ENCODE data around the gene BCR. TPM values are rescaled to one million over a fixed set of nuclear protein-coding genes. Genes with fewer than 3 reads are reported as not detected.

The BCR gene
- total and polyA plus RNA-seq, 2 donors (not counting 1 experiment from before 2014, with no cell fraction given): 30.2 to 46.4 TPM

- no peak for DNase-seq
- Mint-ChIP-seq H3K27me3 (no peaks in the 10 kb centered on the region), H3K4me1 (peaks cover 28% of the 10 kb centered on the region), H3K9me3 (ENCODE audit: insufficient read depth) (no peaks in the 10 kb centered on the region), H3K27ac (peak overlapping the region; percentile 26), H3K4me3 (no peak overlapping the region)
- H3K36me3 ChIP-seq (replicated peaks in 1 of 2; ENCODE audit: control extremely low read depth in 1 of 2, control insufficient read depth in 1 of 2, extremely low read depth in 1 of 2, insufficient read depth in 2 of 2, low read length in 1 of 2): peaks cover 0 to 36% of the 10 kb centered on the region in 2 experiments
- H3K4me2 ChIP-seq (replicated peaks; ENCODE audit: low read depth, low read length, poor library complexity, severe bottlenecking): no peak overlapping the region
- H3K4me3 ChIP-seq (ENCODE audit: control extremely low read depth in 1 of 5, extremely low read depth in 1 of 5, insufficient read depth in 1 of 5, low read depth in 2 of 5, low read length in 4 of 5): no peak overlapping the region
- no peaks in the 10 kb centered on the region for H4K20me1 ChIP-seq (ENCODE audit: control insufficient read depth, insufficient read depth, low read length, poor library complexity, severe bottlenecking)
- H3K27me3 ChIP-seq (replicated peaks in 1 of 4; ENCODE audit: control extremely low read depth in 1 of 4, control insufficient read depth in 3 of 4, insufficient read depth in 4 of 4, low read length in 3 of 4): no peaks in the 10 kb centered on the region
- ATAC-seq (ENCODE audit: low read depth): no peak
- no peak overlapping the region for H3K9ac ChIP-seq (ENCODE audit: low read length)
- 96% methylated on average over 4 of the region's 14 CpGs for WGBS (ENCODE audit: insufficient coverage)
- no peak overlapping the region for H2AFZ ChIP-seq (ENCODE audit: insufficient read depth, low read depth, low read length, poor library complexity, severe bottlenecking)
- H3K27ac ChIP-seq (ENCODE audit: low read length in 2 of 2): no peak overlapping the region
- intact Hi-C loops (cut with micrococcal nuclease): loop anchor here (2.0 kb wide), 1 partner anchor 55 kb away; no protein-coding TSS in a partner anchor
- peaks cover 5% of the 10 kb centered on the region for H3K79me2 ChIP-seq (ENCODE audit: control insufficient read depth, insufficient read depth, low read length)
- TF ChIP-seq CTCF (IDR thresholded peaks at IDR 0.05) (no peak), EZH2 (IDR thresholded peaks at IDR 0.05; ENCODE audit: borderline replicate concordance, insufficient read depth, low read depth, low read length, poor library complexity, severe bottlenecking) (no peak)
- CTCF ChIA-PET: interaction anchor here (0.6 to 12.9 kb wide), 3 partner anchors 15 to 825 kb away, joined by 3 to 494 read pairs (median 7); partner anchors contain the start of gene BCR
- peaks cover 20 to 34% of the 10 kb centered on the region in 2 donors for H3K4me1 ChIP-seq (ENCODE audit: control insufficient read depth in 2 of 2, insufficient read depth in 2 of 2, low read length in 2 of 2)
- POLR2A ChIA-PET: interaction anchor here (0.7 kb wide), 1 partner anchor 189 kb away, joined by 3 read pairs; no protein-coding TSS in a partner anchor
- H3K9me3 ChIP-seq (ENCODE audit: control extremely low read depth in 1 of 3, control insufficient read depth in 2 of 3, insufficient read depth in 1 of 3, low read length in 2 of 3): no peaks in the 10 kb centered on the region
Measured at GRCh38 chr22:23275751-23276150, 95.4 kb downstream of the BCR start.

Measured in B cell (primary cell).